Breast epithelium (tissue), 4 donors: ENCODE measurements around the gene C1orf87. TPM values are rescaled to one million over a fixed set of nuclear protein-coding genes. Genes with fewer than 3 reads are reported as not detected.

Experiments
- DNase-seq, 2 donors: peaks; one replicate each; pipeline ENCODE4 v3.0.0-alpha.2; 2019; ENCODE audit warnings: low spot score in 2 of 2
- H3K27ac ChIP-seq, 2 donors: fragments of 200-600 bp; sonication (generic) in 1 of 2; one replicate each; pipeline ENCODE4 v1.5.1; 2016 to 2019; ENCODE audit warnings: mild to moderate bottlenecking in 1 of 2
- H3K27me3 ChIP-seq, 2 donors: fragments of 200-600 bp; sonication (generic) in 1 of 2; one replicate each; pipeline versions ENCODE4 v1.5.1 to v1.6.0; 2017 to 2019; ENCODE audit warnings: control low read depth in 1 of 2, mild to moderate bottlenecking in 1 of 2
- H3K36me3 ChIP-seq: fragments of 200-600 bp; one replicate; pipeline ENCODE4 v1.5.1; 2019
- H3K4me1 ChIP-seq, 2 donors: fragments of 200-600 bp; sonication (generic); one replicate each; pipeline ENCODE4 v1.5.1; 2016 to 2019; ENCODE audit warnings: control low read depth in 1 of 2
- H3K4me3 ChIP-seq, 3 donors: fragments of 200-600 bp; sonication (generic); 1 replicate in 2 of 3; 2 replicates in 1 of 3; pipeline ENCODE4 v1.5.1; 2016 to 2019; ENCODE audit warnings: mild to moderate bottlenecking in 3 of 3, moderate library complexity in 2 of 3
- H3K9me3 ChIP-seq, 2 donors: fragments of 200-600 bp; sonication (generic) in 1 of 2; one replicate each; pipeline ENCODE4 v1.5.1; 2016 to 2019; ENCODE audit warnings: control low read depth in 1 of 2
- POLR2A ChIP-seq: fragments of 450-650 bp; IDR thresholded peaks from one replicate; pipeline ENCODE4 v1.6.1; 2016; ENCODE audit warnings: antibody characterized with exemption, mild to moderate bottlenecking, moderate library complexity
- POLR2AphosphoS5 ChIP-seq, 3 donors: sonication (generic); formaldehyde crosslinking; IDR thresholded peaks; one replicate each; pipeline ENCODE4 v1.6.1; 2017; ENCODE audit warnings: antibody characterized with exemption in 3 of 3
- intact Hi-C: fragments of 100-400 bp; cut with DNase I; formaldehyde crosslinking; loops from one replicate; pipeline ENCODE4 v1.15.1; 2023; ENCODE audit warnings: low total_unique reads
- total RNA-seq, 3 donors: library from RNA; depleted of rRNA; stranded (reverse); fragments of >200 nt; gene quantifications; one replicate each; pipeline ENCODE4 v1.1.0, GENCODE V29; 2016
- TF ChIP-seq, protein P1 (sequence below), 3 donors: fragments of 450-650 bp; IDR thresholded peaks; one replicate each; pipeline ENCODE4 v1.5.1; 2016 to 2017; ENCODE audit warnings: antibody characterized with exemption in 3 of 3, mild to moderate bottlenecking in 3 of 3, moderate library complexity in 3 of 3

Gene C1orf87
- total RNA-seq, 3 donors from 2014 or later, result not detected

DNA sequence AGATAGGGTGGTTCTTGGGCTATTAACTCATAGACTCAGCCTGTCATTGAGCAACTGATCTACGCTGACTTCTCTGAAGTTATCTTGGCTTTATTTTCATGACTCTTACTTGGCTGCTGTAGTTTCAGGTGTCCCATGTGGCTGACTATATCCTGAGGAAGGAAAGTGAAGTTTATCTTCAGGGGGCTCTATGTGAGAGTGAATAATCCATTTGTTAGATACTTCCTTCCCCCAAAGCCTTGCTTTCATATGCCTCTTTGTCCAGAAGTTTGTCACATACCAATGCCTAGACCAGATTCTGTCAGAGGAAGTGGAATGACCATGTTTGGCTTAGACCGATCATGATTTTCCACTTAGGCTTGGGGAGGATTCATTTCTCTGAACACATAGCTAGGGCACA is 27.9 kb upstream of the C1orf87 start:
- intact Hi-C loops, result no loop called here
- TF ChIP-seq POLR2A, result no peak
- TF ChIP-seq POLR2AphosphoS5 (IDR thresholded peaks at IDR 0.05), result no peak
- TF ChIP-seq, protein P1, sequence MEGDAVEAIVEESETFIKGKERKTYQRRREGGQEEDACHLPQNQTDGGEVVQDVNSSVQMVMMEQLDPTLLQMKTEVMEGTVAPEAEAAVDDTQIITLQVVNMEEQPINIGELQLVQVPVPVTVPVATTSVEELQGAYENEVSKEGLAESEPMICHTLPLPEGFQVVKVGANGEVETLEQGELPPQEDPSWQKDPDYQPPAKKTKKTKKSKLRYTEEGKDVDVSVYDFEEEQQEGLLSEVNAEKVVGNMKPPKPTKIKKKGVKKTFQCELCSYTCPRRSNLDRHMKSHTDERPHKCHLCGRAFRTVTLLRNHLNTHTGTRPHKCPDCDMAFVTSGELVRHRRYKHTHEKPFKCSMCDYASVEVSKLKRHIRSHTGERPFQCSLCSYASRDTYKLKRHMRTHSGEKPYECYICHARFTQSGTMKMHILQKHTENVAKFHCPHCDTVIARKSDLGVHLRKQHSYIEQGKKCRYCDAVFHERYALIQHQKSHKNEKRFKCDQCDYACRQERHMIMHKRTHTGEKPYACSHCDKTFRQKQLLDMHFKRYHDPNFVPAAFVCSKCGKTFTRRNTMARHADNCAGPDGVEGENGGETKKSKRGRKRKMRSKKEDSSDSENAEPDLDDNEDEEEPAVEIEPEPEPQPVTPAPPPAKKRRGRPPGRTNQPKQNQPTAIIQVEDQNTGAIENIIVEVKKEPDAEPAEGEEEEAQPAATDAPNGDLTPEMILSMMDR (IDR thresholded peaks at IDR 0.05), result no peak

DNA sequence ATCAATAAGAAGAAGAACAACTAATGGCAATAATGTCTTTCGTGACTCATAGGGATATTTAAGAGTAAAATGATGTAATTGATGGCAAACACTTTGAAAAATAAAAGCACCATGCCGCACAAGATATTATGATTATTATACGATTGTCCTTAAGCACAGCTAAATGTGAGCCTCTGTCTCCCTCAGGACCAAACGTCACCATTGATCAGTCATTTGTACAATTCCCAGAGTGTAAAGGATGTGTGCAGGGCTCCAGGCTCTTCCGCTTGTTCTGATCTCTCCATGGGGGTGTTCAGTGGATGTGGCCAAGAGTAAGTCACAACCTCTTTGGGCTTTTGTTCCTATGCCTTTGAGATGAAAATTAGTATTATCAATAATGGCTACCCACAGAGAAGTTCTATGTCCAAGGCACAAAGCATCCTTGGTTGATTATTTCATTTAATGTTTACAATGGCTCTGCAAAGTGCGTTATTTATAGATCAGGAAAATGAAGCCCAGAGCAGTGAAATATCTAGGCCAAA is 17.7 kb upstream of the C1orf87 start:
- no peak overlapping the region for H3K27ac ChIP-seq
- intact Hi-C loops, result no loop called here
- no peaks in the 10 kb centered on the region for H3K36me3 ChIP-seq
- no peaks in the 10 kb centered on the region for H3K9me3 ChIP-seq
- H3K4me3 ChIP-seq, result no peak overlapping the region
- DNase-seq, result no peak
- TF ChIP-seq POLR2AphosphoS5 (IDR thresholded peaks at IDR 0.05) (no peak), POLR2A (no peak)
- TF ChIP-seq, protein P1 (IDR thresholded peaks at IDR 0.05), result no peak
- H3K27me3 ChIP-seq, result no peaks in the 10 kb centered on the region
- H3K4me1 ChIP-seq, result no peaks in the 10 kb centered on the region

More for the DNA sequence above, 27.9 kb upstream of the C1orf87 start:
- no peaks in the 10 kb centered on the region for H3K4me1 ChIP-seq
- H3K36me3 ChIP-seq, result no peaks in the 10 kb centered on the region
- H3K9me3 ChIP-seq, result no peaks in the 10 kb centered on the region
- no peak overlapping the region for H3K4me3 ChIP-seq
- no peak overlapping the region for H3K27ac ChIP-seq
- H3K27me3 ChIP-seq, result no peaks in the 10 kb centered on the region
- no peak for DNase-seq

DNA sequence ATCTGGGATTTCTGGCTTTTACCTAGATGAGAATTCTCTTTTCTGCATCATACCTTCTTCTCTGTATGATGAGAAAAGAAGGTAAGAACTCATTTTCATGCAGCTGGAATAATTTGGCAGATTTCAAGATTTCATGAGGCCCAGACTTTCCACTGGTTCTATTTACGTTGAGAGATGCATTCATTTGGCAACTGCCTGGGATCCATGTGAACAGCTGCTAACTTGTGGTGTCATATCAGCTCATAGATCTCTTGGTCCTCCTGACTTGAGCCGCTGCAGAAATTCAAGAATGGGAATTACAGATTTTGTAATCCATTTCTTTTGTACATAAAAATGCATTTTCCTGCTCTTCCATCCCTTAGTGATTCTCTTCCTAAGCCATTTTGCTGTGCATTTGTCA is 17.1 kb upstream of the C1orf87 start:
- no peak overlapping the region for H3K4me3 ChIP-seq
- H3K27me3 ChIP-seq, result no peaks in the 10 kb centered on the region
- DNase-seq, result no peak
- intact Hi-C loops, result no loop called here
- no peaks in the 10 kb centered on the region for H3K36me3 ChIP-seq
- H3K4me1 ChIP-seq, result no peaks in the 10 kb centered on the region
- no peak overlapping the region for H3K27ac ChIP-seq
- H3K9me3 ChIP-seq, result no peaks in the 10 kb centered on the region
- TF ChIP-seq POLR2AphosphoS5 (IDR thresholded peaks at IDR 0.05), result no peak

DNA sequence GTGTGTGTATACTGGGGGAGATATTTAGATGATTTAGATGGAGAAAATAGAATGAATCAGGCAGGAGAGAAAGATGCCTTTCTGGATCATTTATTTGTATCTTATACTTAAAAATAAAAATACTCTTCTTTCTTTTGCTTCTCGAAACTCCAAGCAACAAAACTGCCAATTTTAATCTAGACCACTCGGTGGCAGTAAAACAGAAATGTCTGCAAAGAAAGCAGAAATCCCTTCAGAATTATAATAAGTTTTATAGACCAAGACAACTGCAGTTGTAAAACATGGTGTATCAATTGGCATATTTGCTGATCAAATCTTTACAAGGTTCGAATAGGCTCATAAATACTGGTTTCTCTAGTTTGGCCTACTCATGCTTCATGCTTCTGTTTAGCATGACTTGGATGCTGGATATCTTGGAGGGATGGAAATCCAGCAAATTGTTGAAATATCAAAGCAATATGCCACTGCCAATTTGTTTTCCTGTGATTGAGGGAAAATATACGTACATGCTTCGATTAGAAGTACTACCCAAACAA is 15.1 kb upstream of the C1orf87 start:
- Histone ChIP-seq H3K4me3 (no peak overlapping the region), H3K36me3 (no peaks in the 10 kb centered on the region), H3K27me3 (no peaks in the 10 kb centered on the region), H3K9me3 (no peaks in the 10 kb centered on the region), H3K27ac (no peak overlapping the region), H3K4me1 (no peaks in the 10 kb centered on the region)
- TF ChIP-seq, protein P1 (IDR thresholded peaks at IDR 0.05), result no peak
- TF ChIP-seq POLR2A (no peak), POLR2AphosphoS5 (IDR thresholded peaks at IDR 0.05) (no peak)
- DNase-seq, result no peak
- intact Hi-C loops, result no loop called here

DNA sequence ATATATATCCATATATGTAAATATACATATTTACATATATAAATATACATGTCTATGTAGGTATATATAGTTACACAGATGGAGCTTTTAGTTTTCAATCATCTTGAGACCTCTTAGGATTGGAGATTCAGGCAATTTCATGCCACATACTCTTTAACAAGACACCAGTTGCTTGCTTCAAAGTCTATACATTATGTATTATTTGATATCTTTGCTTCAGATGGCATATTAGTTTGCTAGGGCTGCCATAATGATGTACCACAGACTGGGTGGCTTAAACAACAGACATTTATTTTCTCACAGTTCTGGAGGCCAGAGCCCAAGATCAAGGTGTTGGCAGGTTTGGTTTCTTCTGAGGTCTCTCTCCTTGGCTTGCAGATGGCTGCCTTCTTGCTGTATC is 14.1 kb upstream of the C1orf87 start:
- intact Hi-C loops, result no loop called here
- no peaks in the 10 kb centered on the region for H3K36me3 ChIP-seq
- no peak overlapping the region for H3K4me3 ChIP-seq
- no peaks in the 10 kb centered on the region for H3K27me3 ChIP-seq
- no peaks in the 10 kb centered on the region for H3K4me1 ChIP-seq
- DNase-seq, result no peak
- TF ChIP-seq POLR2A (no peak), POLR2AphosphoS5 (IDR thresholded peaks at IDR 0.05) (no peak)
- TF ChIP-seq, protein P1 (IDR thresholded peaks at IDR 0.05), result no peak
- H3K27ac ChIP-seq, result no peak overlapping the region
- no peaks in the 10 kb centered on the region for H3K9me3 ChIP-seq
